GM12874 (cell line): ENCODE results near the gene PTPRN2.

Experiments
- TF ChIP-seq, protein P1 (sequence below): IDR thresholded peaks from 2 replicates; pipeline ENCODE4 v1.5.1; 2011; ENCODE audit warnings: low read depth, mild to moderate bottlenecking, control low read depth, low read length, moderate library complexity; ENCODE audit not compliant: insufficient read depth

Gene PTPRN2

DNA sequence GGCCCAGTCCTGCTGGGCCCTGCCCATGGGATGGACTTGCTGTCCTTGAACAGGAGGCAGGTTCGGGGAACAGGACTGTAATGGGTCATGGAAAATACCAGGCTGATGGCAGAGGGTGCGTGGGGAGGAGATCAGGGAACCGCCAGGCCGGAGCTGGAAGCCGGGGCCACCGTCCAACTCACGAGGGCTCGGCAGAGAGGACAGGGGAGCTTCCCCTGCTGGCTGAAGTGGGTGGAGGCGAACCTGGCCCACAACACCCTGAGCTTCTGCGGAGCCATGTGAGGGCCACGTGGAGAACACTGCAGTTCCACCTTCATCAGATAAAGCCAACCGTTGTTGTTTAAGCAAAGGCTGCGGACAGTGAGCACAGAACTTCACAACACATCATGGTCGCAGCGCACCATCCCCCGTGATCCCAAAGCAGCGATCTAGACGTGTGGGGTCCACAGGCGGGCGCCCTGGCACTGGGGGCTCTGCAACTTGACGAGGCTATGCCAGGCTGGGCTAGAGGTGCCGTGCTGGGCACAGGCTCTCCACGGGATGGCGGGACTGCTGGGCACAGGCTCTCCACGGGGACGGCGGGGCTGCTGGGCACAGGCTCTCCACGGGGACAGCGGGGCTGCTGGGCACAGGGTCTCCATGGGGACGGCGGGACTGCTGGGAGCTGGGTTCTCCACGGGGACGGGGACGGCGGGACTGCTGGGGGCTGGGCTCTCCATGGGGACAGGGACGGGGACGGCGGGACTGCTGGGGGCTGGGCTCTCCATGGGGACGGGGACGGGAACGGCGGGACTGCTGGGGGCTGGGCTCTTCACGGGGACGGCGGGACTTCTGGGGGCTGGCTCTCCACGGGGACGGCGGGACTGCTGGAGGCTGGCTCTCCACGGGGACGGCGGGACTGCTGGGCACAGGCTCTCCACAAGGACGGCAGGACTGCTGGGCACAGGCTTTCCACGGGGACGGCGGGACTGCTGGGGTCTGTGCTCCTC is 777.5 kb downstream of the PTPRN2 start:
- TF ChIP-seq, protein P1, sequence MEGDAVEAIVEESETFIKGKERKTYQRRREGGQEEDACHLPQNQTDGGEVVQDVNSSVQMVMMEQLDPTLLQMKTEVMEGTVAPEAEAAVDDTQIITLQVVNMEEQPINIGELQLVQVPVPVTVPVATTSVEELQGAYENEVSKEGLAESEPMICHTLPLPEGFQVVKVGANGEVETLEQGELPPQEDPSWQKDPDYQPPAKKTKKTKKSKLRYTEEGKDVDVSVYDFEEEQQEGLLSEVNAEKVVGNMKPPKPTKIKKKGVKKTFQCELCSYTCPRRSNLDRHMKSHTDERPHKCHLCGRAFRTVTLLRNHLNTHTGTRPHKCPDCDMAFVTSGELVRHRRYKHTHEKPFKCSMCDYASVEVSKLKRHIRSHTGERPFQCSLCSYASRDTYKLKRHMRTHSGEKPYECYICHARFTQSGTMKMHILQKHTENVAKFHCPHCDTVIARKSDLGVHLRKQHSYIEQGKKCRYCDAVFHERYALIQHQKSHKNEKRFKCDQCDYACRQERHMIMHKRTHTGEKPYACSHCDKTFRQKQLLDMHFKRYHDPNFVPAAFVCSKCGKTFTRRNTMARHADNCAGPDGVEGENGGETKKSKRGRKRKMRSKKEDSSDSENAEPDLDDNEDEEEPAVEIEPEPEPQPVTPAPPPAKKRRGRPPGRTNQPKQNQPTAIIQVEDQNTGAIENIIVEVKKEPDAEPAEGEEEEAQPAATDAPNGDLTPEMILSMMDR = no peak

DNA sequence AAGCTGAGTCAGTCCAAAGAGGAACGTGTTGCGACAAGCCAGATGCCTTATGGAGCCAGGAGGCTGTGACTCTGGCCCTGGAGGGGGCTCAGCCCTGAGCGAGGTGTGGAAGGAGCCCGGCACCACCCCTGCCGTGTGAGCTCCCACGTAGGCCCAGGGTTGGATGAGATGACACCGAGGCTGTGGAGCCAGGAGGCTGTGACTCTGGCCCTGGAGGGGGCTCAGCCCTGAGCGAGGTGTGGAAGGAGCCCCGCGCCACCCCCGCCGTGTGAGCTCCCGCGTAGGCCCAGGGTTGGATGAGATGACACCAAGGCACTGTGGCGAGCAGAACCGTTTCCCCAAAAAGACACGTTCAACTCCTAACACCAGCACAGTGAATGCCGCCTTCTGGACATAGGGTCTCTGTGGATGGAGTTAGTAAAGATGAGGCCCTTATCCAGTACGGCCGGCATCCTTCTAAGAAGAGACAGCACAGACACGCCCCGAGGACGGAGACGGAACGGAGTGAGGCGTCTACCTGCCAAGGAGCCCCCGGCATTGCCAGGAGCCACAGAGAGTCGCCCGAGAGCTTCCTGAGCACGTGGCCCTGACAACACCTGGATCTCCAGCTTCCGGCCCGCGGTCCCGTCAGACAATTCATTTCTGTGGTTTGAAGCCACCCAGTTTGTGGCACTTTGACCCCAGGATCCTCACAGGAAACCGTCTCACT is 778.3 kb downstream of the PTPRN2 start:
- TF ChIP-seq, protein P1 = no peak

GRCh38 chr7:157808042-157808441 is 779.6 kb downstream of the PTPRN2 start:
- TF ChIP-seq, protein P1 = no peak

DNA sequence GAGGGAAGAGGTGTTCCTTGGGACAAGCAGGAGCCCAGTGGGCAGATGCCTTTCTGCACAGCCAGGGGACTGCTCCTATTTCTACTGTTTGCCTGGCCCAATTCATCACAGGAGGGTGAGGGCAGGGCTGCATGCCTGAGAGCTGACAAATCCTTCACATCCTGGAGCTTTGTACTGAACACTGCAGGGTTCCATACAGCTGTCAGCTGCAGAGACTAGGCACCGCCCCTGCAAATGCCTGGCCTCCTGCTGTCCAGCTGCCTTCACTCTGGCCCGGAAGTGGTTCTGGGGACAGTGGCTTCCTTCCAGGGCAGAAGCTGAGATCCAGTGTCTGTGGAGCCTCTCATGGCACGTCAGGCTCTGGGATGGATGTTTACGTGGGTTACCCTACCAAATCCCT is 780.1 kb downstream of the PTPRN2 start:
- TF ChIP-seq, protein P1 = no peak

- TF ChIP-seq, protein P1 = no peak
Measured at GRCh38 chr7:157806711-157807110, 780.9 kb downstream of the PTPRN2 start.

DNA sequence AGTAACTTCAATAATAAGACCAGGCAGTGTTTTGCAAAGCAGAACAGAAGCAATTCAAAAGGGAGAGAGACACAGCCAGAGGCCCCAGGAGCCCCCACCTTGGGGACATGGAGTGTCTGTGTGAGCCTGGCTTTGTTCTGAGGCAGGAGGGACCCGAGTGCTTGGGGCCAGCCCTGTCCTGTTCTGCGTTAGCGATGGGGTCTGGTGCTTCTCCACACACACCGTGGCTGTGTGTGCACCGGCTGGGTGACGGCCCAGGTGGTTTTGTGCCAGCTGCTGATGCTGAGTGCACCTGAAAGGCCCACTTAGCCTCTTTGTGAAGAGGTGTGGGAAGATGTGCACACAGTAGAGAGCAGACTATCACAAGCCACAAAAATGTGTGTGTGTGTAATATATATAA is 781.9 kb downstream of the PTPRN2 start:
- TF ChIP-seq, protein P1 = no peak

GRCh38 chr7:157803906-157804305 is 783.7 kb downstream of the PTPRN2 start:
- TF ChIP-seq, protein P1 = no peak
